IMR-90 (cell line): ENCODE results near the gene AIP. TPM values are rescaled to one million over a fixed set of nuclear protein-coding genes. Genes with fewer than 3 reads are reported as not detected.

ENCODE experiments used
- ATAC-seq: fragments of 200-7000 bp; cut with Tn5 transposase; 2 replicates; pipeline ENCODE4 v1.9.1; 2020; ENCODE audit warnings: low read depth, mild to moderate bottlenecking, moderate library complexity
- BruUV-seq: library from RNA; stranded (reverse); fragments of 400-500 nt; replicated peaks from 2 replicates; lab custom pipeline; 2021; lab: Mats Ljungman, UMichigan
- CTCF ChIA-PET: fragments of 300-600 bp; formaldehyde crosslinking; extraction: SDS; loops from one replicate; lab custom pipeline; 2021; ENCODE audit warnings: antibody characterized with exemption; lab: Yijun Ruan, JAX
- POLR2A ChIA-PET: fragments of 300-600 bp; sonication (Branson Sonifier 250); formaldehyde crosslinking; loops from one replicate; lab custom pipeline; 2022; ENCODE audit warnings: antibody characterized with exemption; ENCODE audit not compliant: unreplicated experiment; lab: Charles Lee
- DNase-seq: peaks from one replicate; pipeline ENCODE4 v3.0.0; 2013
- H2AFZ ChIP-seq: replicated peaks from 2 replicates; pipeline ENCODE3; 2013; ENCODE audit warnings: low read length, mild to moderate bottlenecking; ENCODE audit not compliant: poor library complexity
- H2AK5ac ChIP-seq: 2 replicates; pipeline ENCODE4 v1.6.1; 2013; ENCODE audit warnings: low read depth, low read length, inconsistent platforms
- H2AK9ac ChIP-seq: replicated peaks from 2 replicates; pipeline ENCODE3; 2013; ENCODE audit warnings: mild to moderate bottlenecking, low read depth, low read length, moderate library complexity; ENCODE audit not compliant: poor library complexity
- H2BK120ac ChIP-seq: 2 replicates; pipeline ENCODE4 v1.6.1; 2013; ENCODE audit warnings: low read depth, low read length, inconsistent platforms
- H2BK15ac ChIP-seq: 3 replicates; pipeline ENCODE4 v1.6.1; 2013; ENCODE audit warnings: low read depth, low read length, inconsistent platforms
- H2BK20ac ChIP-seq: 2 replicates; pipeline ENCODE4 v1.6.1; 2013; ENCODE audit warnings: low read depth, mild to moderate bottlenecking, inconsistent platforms, low read length, moderate library complexity
- H2BK5ac ChIP-seq: 2 replicates; pipeline ENCODE4 v1.6.1; 2013; ENCODE audit warnings: mild to moderate bottlenecking, low read depth, low read length, inconsistent platforms; ENCODE audit not compliant: poor library complexity, severe bottlenecking
- H3K14ac ChIP-seq: replicated peaks from 2 replicates; pipeline ENCODE4 v1.6.1; 2013; ENCODE audit warnings: low read depth, low read length, inconsistent platforms
- H3K18ac ChIP-seq: 2 replicates; pipeline ENCODE4 v1.6.1; 2013; ENCODE audit warnings: low read depth, low read length, control low read depth
- H3K23ac ChIP-seq: 2 replicates; pipeline ENCODE4 v1.6.1; 2013; ENCODE audit warnings: low read depth, low read length, inconsistent platforms
- H3K27ac ChIP-seq: 2 replicates; pipeline ENCODE4 v1.5.1; 2013; ENCODE audit warnings: mild to moderate bottlenecking, control low read depth, low read length; ENCODE audit not compliant: insufficient read depth
- H3K27me3 ChIP-seq: 2 replicates; pipeline ENCODE4 v1.6.1; 2013; ENCODE audit warnings: low read length; ENCODE audit not compliant: control insufficient read depth, insufficient read depth
- H3K36me3 ChIP-seq: 2 replicates; pipeline ENCODE4 v1.6.1; 2013; ENCODE audit warnings: low read length, mixed read lengths; ENCODE audit not compliant: control insufficient read depth, insufficient read depth
- H3K4ac ChIP-seq: 2 replicates; pipeline ENCODE4 v1.6.1; 2013; ENCODE audit warnings: low read depth, low read length, inconsistent platforms
- H3K4me1 ChIP-seq: 2 replicates; pipeline ENCODE4 v1.6.1; 2013; ENCODE audit warnings: low read length, mixed read lengths; ENCODE audit not compliant: control insufficient read depth, insufficient read depth
- H3K4me2 ChIP-seq: 2 replicates; pipeline ENCODE4 v1.6.1; 2013; ENCODE audit warnings: low read depth, mild to moderate bottlenecking, control low read depth, low read length, moderate library complexity
- H3K4me3 ChIP-seq: 2 replicates; pipeline ENCODE4 v1.5.1; 2013; ENCODE audit warnings: low read depth, mild to moderate bottlenecking, control low read depth, low read length, moderate library complexity; ENCODE audit not compliant: insufficient read depth
- H3K56ac ChIP-seq: 2 replicates; pipeline ENCODE4 v1.6.1; 2013; ENCODE audit warnings: low read length, inconsistent platforms; ENCODE audit not compliant: insufficient read depth; ENCODE audit errors: extremely low read depth
- H3K79me1 ChIP-seq, 2 experiments: 2 replicates each; pipeline ENCODE4 v1.6.1; 2013; ENCODE audit warnings: low read length in 2 of 2, inconsistent platforms in 1 of 2, low read depth in 1 of 2
- H3K9ac ChIP-seq: 2 replicates; pipeline ENCODE4 v1.6.1; 2013; ENCODE audit warnings: low read depth, low read length, control low read depth
- H3K9me1 ChIP-seq: 2 replicates; pipeline ENCODE4 v1.6.1; 2013; ENCODE audit warnings: low read length, inconsistent platforms; ENCODE audit not compliant: insufficient read depth
- H3K9me3 ChIP-seq: 2 replicates; pipeline ENCODE4 v1.6.1; 2013; ENCODE audit warnings: low read length; ENCODE audit not compliant: control insufficient read depth, insufficient read depth
- H4K20me1 ChIP-seq: 2 replicates; pipeline ENCODE4 v1.6.1; 2013; ENCODE audit warnings: low read length, inconsistent platforms; ENCODE audit not compliant: insufficient read depth
- H4K5ac ChIP-seq: 2 replicates; pipeline ENCODE4 v1.6.1; 2013; ENCODE audit warnings: mild to moderate bottlenecking, low read depth, low read length, control low read depth
- H4K8ac ChIP-seq, 2 experiments: 2 replicates each; pipeline ENCODE4 v1.6.1; 2013; ENCODE audit warnings: low read depth in 2 of 2, low read length in 2 of 2, control low read depth in 1 of 2, inconsistent platforms in 1 of 2
- H4K91ac ChIP-seq: 2 replicates; pipeline ENCODE4 v1.6.1; 2013; ENCODE audit warnings: low read depth, low read length, inconsistent platforms; ENCODE audit not compliant: insufficient read depth
- BHLHE40 ChIP-seq: fragments of 150-350 bp; IDR thresholded peaks from 2 replicates; pipeline ENCODE4 v1.6.1; 2016; ENCODE audit warnings: mild to moderate bottlenecking, low read depth, low read length
- CEBPB ChIP-seq: IDR thresholded peaks from 2 replicates; pipeline ENCODE4 v1.6.1; 2012; ENCODE audit warnings: low read depth, low read length, improper control_type of control experiment
- WGBS, 2 experiments: methylation state at CpG; one replicate each; pipeline versions ENCODE4 v1.1.5 to v1.1.7; 2013; ENCODE audit warnings: missing lambda C conversion rate in 2 of 2; ENCODE audit not compliant: insufficient read length in 1 of 2; ENCODE audit errors: extremely low coverage in 2 of 2; 5-methylcytosine and 5-hydroxymethylcytosine counted together
- dilution Hi-C: fragments of 300-500 bp; cut with HindIII; formaldehyde crosslinking; loops from one replicate; pipeline ENCODE4 v1.14.3; 2018; ENCODE audit warnings: low sequenced_read_pairs; ENCODE audit not compliant: unreplicated experiment
- in situ Hi-C: fragments of 300-500 bp; cut with MboI; formaldehyde crosslinking; loops from 3 replicates; pipeline ENCODE4 v1.14.3; 2019; ENCODE audit warnings: low sequenced_read_pairs, inconsistent platforms, mixed read lengths
- intact Hi-C: fragments of 100-400 bp; cut with micrococcal nuclease; formaldehyde crosslinking; loops from 2 replicates; pipeline ENCODE4 v1.10.0; 2022
- polyA plus RNA-seq, 3 experiments: library from polyadenylated mRNA; depleted of rRNA; stranded (reverse); fragments of >200 nt; gene quantifications; 2 replicates each; pipeline ENCODE4 v1.2.3, GENCODE V29; 2012; ENCODE audit warnings: low replicate concordance in 1 of 3
- total RNA-seq: library from RNA; depleted of rRNA; stranded (reverse); fragments of >200 nt; gene quantifications from 2 replicates; pipeline ENCODE4 v1.2.3, GENCODE V29; 2012

The AIP gene
- total and polyA plus RNA-seq, 2 of the 4 experiments (the other 2 are of a cell fraction) = 95.5 to 122 TPM

DNA sequence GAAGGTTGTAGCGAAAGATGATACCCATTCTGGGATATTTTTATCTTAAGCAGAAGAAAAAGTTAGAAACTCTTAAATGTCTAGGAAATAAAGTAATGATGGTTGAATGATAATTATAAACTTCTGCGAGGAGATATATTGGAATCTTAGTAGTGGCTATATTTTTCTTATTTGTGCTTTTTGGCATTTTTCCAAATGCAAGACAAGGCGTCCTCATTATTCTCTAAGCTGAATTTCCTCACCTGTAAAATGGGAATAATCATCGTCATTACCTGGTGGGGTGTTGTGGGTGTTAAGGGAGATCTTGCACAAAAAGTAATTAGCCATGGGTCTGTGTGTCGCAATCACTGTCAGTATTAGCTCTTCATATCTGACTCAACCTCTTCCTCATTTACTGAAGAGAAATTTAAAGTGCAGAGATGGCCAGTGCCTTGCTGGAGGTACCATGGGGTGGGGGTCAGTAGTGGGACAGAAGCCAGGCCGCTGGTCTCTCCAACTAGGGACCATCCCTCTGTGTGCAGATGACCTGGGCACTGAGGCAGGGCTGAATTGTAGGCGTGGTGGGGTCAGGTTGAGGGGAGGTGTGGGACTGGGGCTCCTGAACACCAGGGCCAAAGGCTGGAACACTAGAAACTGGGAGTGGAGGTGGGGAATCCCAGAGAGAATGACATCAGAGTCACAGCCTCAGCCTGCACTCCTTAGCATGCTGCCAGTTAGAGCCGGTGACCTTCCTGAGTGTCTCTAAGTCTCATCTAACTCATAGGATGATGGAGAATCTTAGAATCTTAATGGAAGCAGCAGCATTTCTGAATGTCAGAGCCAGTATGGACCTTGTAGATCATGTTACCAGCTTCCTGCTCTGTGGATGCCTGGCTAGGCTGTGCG lies 18.2 kb downstream of the AIP start:
- H3K27ac ChIP-seq = no peak overlapping the region
- TF ChIP-seq CEBPB = peak; percentile 96
- no peak for TF ChIP-seq BHLHE40
- no peaks in the 10 kb centered on the region for H4K20me1 ChIP-seq
- no peak overlapping the region for H3K9ac ChIP-seq
- no peaks in the 10 kb centered on the region for H3K9me3 ChIP-seq
- H3K14ac ChIP-seq = no peak overlapping the region
- H2AFZ ChIP-seq = peak overlapping the region; percentile 56
- WGBS, 2 experiments = 100% methylated on average over 1 of the region's 9 CpGs
- H3K27me3 ChIP-seq = no peaks in the 10 kb centered on the region
- no peak overlapping the region for H3K4ac ChIP-seq
- H4K5ac ChIP-seq = no peak overlapping the region
- dilution Hi-C loops (no loop called here), intact Hi-C loops (no loop called here), in situ Hi-C loops (no loop called here)
- ChIA-PET CTCF (no interaction called here), POLR2A (no interaction called here)
- no peak overlapping the region for H4K91ac ChIP-seq
- H3K23ac ChIP-seq = no peak overlapping the region
- DNase-seq = no peak
- H2BK120ac ChIP-seq = no peak overlapping the region
- H3K56ac ChIP-seq = no peak overlapping the region
- H2AK5ac ChIP-seq = no peak overlapping the region
- no peak for ATAC-seq
- no peak overlapping the region for H2BK20ac ChIP-seq
- no peak overlapping the region for H2BK15ac ChIP-seq
- H3K9me1 ChIP-seq = peaks cover 4% of the 10 kb centered on the region
- no peak overlapping the region for H3K4me3 ChIP-seq
- H3K4me2 ChIP-seq = no peak overlapping the region
- H2BK5ac ChIP-seq = no peak overlapping the region
- peaks cover 10% of the 10 kb centered on the region for H3K4me1 ChIP-seq
- BruUV-seq = no TSS peak
- H2AK9ac ChIP-seq = no peak overlapping the region
- no peak overlapping the region for H4K8ac ChIP-seq
- peaks cover 4 to 33% of the 10 kb centered on the region in 2 experiments; a peak in 3 of 4 replicates for H3K79me1 ChIP-seq
- H3K18ac ChIP-seq = no peak overlapping the region
- H3K36me3 ChIP-seq = peaks cover 19% of the 10 kb centered on the region
